MCF 10A (cell line): Measurements from ENCODE around the gene G0S2. TPM values are rescaled to one million over a fixed set of nuclear protein-coding genes. Genes with fewer than 3 reads are reported as not detected.

Experiments used
- BruUV-seq: library from RNA; stranded (reverse); fragments of 400-500 nt; replicated peaks from 2 replicates; lab custom pipeline; 2021; lab: Mats Ljungman, UMichigan
- CTCF ChIA-PET: fragments of 300-600 bp; sonication (Branson Sonifier 250); formaldehyde crosslinking; extraction: SDS; loops from one replicate; lab custom pipeline; 2021; ENCODE audit warnings: antibody characterized with exemption, inconsistent platforms; lab: Yijun Ruan, JAX
- POLR2A ChIA-PET: fragments of 300-600, 350-650 bp; sonication (Branson Sonifier 250); formaldehyde crosslinking; extraction: SDS; loops from one replicate; lab custom pipeline; 2020; ENCODE audit warnings: antibody characterized with exemption, inconsistent platforms; lab: Yijun Ruan, JAX
- DNase-seq: peaks from one replicate; pipeline ENCODE4 v3.0.0-alpha.2; 2018; ENCODE audit not compliant: unreplicated experiment
- H3K27ac Mint-ChIP-seq: one replicate; pipeline ENCODE4 v1.8.0; 2022; ENCODE audit warnings: mild to moderate bottlenecking, low read depth, mixed read lengths; ENCODE audit not compliant: unreplicated experiment
- H3K27me3 Mint-ChIP-seq: one replicate; pipeline ENCODE4 v1.8.0; 2022; ENCODE audit warnings: mixed read lengths; ENCODE audit not compliant: insufficient read depth, unreplicated experiment
- H3K36me3 Mint-ChIP-seq: one replicate; pipeline ENCODE4 v1.8.0; 2022; ENCODE audit warnings: mild to moderate bottlenecking, moderate library complexity, mixed read lengths; ENCODE audit not compliant: insufficient read depth, unreplicated experiment
- H3K4me1 Mint-ChIP-seq: one replicate; pipeline ENCODE4 v1.8.0; 2022; ENCODE audit warnings: mixed read lengths; ENCODE audit not compliant: insufficient read depth, unreplicated experiment
- H3K4me3 Mint-ChIP-seq: one replicate; pipeline ENCODE4 v1.8.0; 2022; ENCODE audit warnings: mild to moderate bottlenecking, moderate library complexity, mixed read lengths; ENCODE audit not compliant: unreplicated experiment
- H3K9me3 Mint-ChIP-seq: one replicate; pipeline ENCODE4 v1.8.0; 2022; ENCODE audit warnings: mixed read lengths; ENCODE audit not compliant: unreplicated experiment
- intact Hi-C: fragments of 100-400 bp; cut with micrococcal nuclease; formaldehyde crosslinking; loops from 2 replicates; pipeline ENCODE4 v1.14.1; 2022
- total RNA-seq: library from RNA; stranded (reverse); gene quantifications from 2 replicates; pipeline ENCODE4 v1.2.3, GENCODE V29; 2022
- TF ChIP-seq, protein P1 (sequence below): fragments of 200-600 bp; IDR thresholded peaks from one replicate; pipeline ENCODE4 v1.8.0; 2022; ENCODE audit warnings: antibody characterized with exemption, mild to moderate bottlenecking; ENCODE audit not compliant: unreplicated experiment

Gene G0S2
- total RNA-seq, 1 experiment from 2014 or later: not detected

DNA sequence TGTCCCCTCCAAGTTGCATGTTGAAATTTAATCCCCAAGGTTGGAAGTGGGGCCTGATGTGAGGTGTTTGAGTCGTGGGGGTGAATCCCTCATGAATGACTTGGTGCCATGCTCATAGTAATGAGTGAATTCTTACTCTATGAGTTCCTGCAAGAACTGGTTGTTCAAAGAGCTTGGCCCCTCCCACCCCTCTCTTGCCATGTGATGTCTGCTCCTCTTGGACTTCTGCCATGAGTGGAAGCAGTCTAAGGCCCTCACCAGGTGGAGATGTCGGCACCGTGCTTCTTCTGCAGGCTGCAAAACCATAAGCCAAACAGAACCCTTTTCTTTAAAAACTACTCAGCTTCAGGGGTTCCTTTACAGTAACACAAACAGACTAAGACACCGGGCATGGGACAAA is 14.3 kb downstream of the G0S2 start:
- DNase-seq: peak; percentile 92
- Mint-ChIP-seq H3K27me3 (peaks cover 14% of the 10 kb centered on the region), H3K9me3 (no peaks in the 10 kb centered on the region), H3K4me1 (peaks cover 46% of the 10 kb centered on the region), H3K36me3 (no peaks in the 10 kb centered on the region), H3K4me3 (no peak overlapping the region), H3K27ac (no peak overlapping the region)
- intact Hi-C loops: no loop called here
- TF ChIP-seq, protein P1, sequence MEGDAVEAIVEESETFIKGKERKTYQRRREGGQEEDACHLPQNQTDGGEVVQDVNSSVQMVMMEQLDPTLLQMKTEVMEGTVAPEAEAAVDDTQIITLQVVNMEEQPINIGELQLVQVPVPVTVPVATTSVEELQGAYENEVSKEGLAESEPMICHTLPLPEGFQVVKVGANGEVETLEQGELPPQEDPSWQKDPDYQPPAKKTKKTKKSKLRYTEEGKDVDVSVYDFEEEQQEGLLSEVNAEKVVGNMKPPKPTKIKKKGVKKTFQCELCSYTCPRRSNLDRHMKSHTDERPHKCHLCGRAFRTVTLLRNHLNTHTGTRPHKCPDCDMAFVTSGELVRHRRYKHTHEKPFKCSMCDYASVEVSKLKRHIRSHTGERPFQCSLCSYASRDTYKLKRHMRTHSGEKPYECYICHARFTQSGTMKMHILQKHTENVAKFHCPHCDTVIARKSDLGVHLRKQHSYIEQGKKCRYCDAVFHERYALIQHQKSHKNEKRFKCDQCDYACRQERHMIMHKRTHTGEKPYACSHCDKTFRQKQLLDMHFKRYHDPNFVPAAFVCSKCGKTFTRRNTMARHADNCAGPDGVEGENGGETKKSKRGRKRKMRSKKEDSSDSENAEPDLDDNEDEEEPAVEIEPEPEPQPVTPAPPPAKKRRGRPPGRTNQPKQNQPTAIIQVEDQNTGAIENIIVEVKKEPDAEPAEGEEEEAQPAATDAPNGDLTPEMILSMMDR: no peak
- CTCF ChIA-PET: interaction anchor here (0.6 to 21.9 kb wide), 15 partner anchors 10 to 120 kb away, joined by 3 to 564 read pairs (median 5); partner anchors contain the start of genes CAMK1G, G0S2 and LAMB3
- BruUV-seq: no TSS peak
- POLR2A ChIA-PET: interaction anchor here (0.5 to 20.0 kb wide), 13 partner anchors 8 to 200 kb away, joined by 3 to 458 read pairs (median 4); partner anchors contain the start of genes G0S2 and LAMB3

DNA sequence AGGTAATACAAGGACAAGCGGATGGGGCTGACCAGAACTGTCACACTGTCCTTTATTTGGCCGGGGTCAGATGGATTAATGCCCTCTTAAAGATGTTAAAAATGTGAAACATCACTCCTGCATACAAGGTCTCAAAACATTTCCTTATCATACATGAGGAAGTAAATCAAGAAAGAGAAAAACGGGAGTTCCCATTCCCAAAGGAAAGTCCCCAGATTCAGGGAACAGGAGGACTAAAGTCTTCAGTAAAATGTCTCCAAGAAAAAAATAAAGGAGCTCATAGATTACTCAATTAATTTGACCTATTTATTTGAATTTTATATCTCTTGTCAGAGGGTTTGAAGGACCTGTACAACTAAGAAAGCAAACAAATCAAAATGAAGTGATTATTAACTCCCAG is 16.0 kb downstream of the G0S2 start:
- no peaks in the 10 kb centered on the region for H3K9me3 Mint-ChIP-seq
- ChIA-PET CTCF (interaction anchor here (0.7 to 21.9 kb wide), 16 partner anchors 9 to 133 kb away, joined by 3 to 564 read pairs (median 15); partner anchors contain the start of genes CAMK1G, G0S2, HSD11B1 and LAMB3), POLR2A (interaction anchor here (1.0 to 20.0 kb wide), 8 partner anchors 10 to 124 kb away, joined by 3 to 458 read pairs (median 6); partner anchors contain the start of gene LAMB3)
- no peaks in the 10 kb centered on the region for H3K36me3 Mint-ChIP-seq
- peaks cover 17% of the 10 kb centered on the region for H3K27me3 Mint-ChIP-seq
- H3K4me3 Mint-ChIP-seq: no peak overlapping the region
- peak overlapping the region; percentile 55 for H3K27ac Mint-ChIP-seq
- intact Hi-C loops: loop anchor here (1.0 kb wide), 1 partner anchor 115 kb away; no protein-coding TSS in a partner anchor
- H3K4me1 Mint-ChIP-seq: peaks cover 52% of the 10 kb centered on the region
- TF ChIP-seq, protein P1: no peak
- no TSS peak for BruUV-seq
- DNase-seq: peak; percentile 37

DNA sequence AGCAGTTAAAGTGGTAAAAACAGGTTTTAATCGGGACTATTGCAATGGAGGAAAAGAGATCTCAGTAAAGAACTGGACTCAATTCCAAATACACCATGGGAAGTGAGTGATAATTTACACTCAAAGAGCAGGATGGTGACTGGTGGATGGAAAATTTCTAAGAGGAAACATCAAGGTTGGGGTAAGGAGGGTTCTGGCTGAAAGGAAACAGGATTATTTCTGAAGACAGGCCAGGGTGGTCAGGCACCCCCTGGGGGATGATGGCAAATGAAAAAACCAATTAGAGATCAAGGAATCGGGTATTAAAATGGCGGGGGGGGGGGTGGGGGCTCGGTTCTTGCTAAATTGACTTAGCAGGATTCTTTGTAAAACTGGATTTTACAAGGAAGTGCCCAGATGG is 17.1 kb downstream of the G0S2 start:
- intact Hi-C loops: loop anchor here (1.0 to 2.0 kb wide), 3 partner anchors 39 to 123 kb away; no protein-coding TSS in a partner anchor
- POLR2A ChIA-PET: interaction anchor here (0.6 to 20.0 kb wide), 10 partner anchors 27 to 169 kb away, joined by 3 to 458 read pairs (median 4); partner anchors contain the start of gene LAMB3
- CTCF ChIA-PET: interaction anchor here (0.6 to 21.9 kb wide), 22 partner anchors 10 to 639 kb away, joined by 3 to 564 read pairs (median 6); partner anchors contain the start of genes CAMK1G, G0S2, HSD11B1 and LAMB3
- H3K27me3 Mint-ChIP-seq: peaks cover 17% of the 10 kb centered on the region
- no TSS peak for BruUV-seq
- no peaks in the 10 kb centered on the region for H3K9me3 Mint-ChIP-seq
- no peaks in the 10 kb centered on the region for H3K36me3 Mint-ChIP-seq
- H3K4me3 Mint-ChIP-seq: no peak overlapping the region
- DNase-seq: peak; percentile 38
- TF ChIP-seq, protein P1: no peak
- H3K27ac Mint-ChIP-seq: peak overlapping the region; percentile 55
- peaks cover 63% of the 10 kb centered on the region for H3K4me1 Mint-ChIP-seq
